T-helper 1 cell treated with Interleukin-12 subunit alpha and Interleukin-12 subunit beta and Interleukin-4 antibody, amounts not matched to agents 30 μg/mL and 1 μg/mL, for 36 hours (primary cell): ENCODE data around the gene MEIS2.

Experiments used
- H3K27ac Mint-ChIP-seq: one replicate; pipeline ENCODE4 v1.8.0; 2021; ENCODE audit warnings: mild to moderate bottlenecking, mixed read lengths
- H3K27me3 Mint-ChIP-seq: one replicate; pipeline ENCODE4 v1.8.0; 2021; ENCODE audit warnings: low read depth, mixed read lengths
- H3K36me3 Mint-ChIP-seq: one replicate; pipeline ENCODE4 v1.8.0; 2021; ENCODE audit warnings: low read depth, mixed read lengths
- H3K4me1 Mint-ChIP-seq: one replicate; pipeline ENCODE4 v1.8.0; 2021; ENCODE audit warnings: low read depth, mixed read lengths
- H3K4me3 Mint-ChIP-seq: one replicate; pipeline ENCODE4 v1.8.0; 2021; ENCODE audit warnings: mild to moderate bottlenecking, moderate library complexity, mixed read lengths
- H3K9me3 Mint-ChIP-seq: one replicate; pipeline ENCODE4 v1.8.0; 2021; ENCODE audit warnings: mixed read lengths

MEIS2 gene

GRCh38 chr15:36911322-36911944, 188.9 kb downstream of the MEIS2 start:
- Mint-ChIP-seq H3K4me1 (no peaks in the 10 kb centered on the region), H3K9me3 (no peaks in the 10 kb centered on the region), H3K27ac (no peak overlapping the region), H3K4me3 (no peak overlapping the region), H3K27me3 (no peaks in the 10 kb centered on the region), H3K36me3 (no peaks in the 10 kb centered on the region)

GRCh38 chr15:36908991-36909390, 191.4 kb downstream of the MEIS2 start:
- H3K4me3 Mint-ChIP-seq = no peak overlapping the region
- H3K9me3 Mint-ChIP-seq = no peaks in the 10 kb centered on the region
- no peaks in the 10 kb centered on the region for H3K4me1 Mint-ChIP-seq
- no peaks in the 10 kb centered on the region for H3K36me3 Mint-ChIP-seq
- H3K27ac Mint-ChIP-seq = no peak overlapping the region
- H3K27me3 Mint-ChIP-seq = no peaks in the 10 kb centered on the region

GRCh38 chr15:36907295-36907694, 193.1 kb downstream of the MEIS2 start:
- Mint-ChIP-seq H3K27ac (no peak overlapping the region), H3K4me3 (no peak overlapping the region), H3K27me3 (no peaks in the 10 kb centered on the region), H3K36me3 (no peaks in the 10 kb centered on the region), H3K4me1 (no peaks in the 10 kb centered on the region), H3K9me3 (no peaks in the 10 kb centered on the region)

GRCh38 chr15:36905908-36906307, 194.4 kb downstream of the MEIS2 start:
- Mint-ChIP-seq H3K27ac (no peak overlapping the region), H3K9me3 (no peaks in the 10 kb centered on the region), H3K36me3 (no peaks in the 10 kb centered on the region), H3K4me1 (no peaks in the 10 kb centered on the region), H3K27me3 (no peaks in the 10 kb centered on the region), H3K4me3 (no peak overlapping the region)

GRCh38 chr15:36904715-36905114, 195.6 kb downstream of the MEIS2 start:
- no peak overlapping the region for H3K27ac Mint-ChIP-seq
- H3K4me3 Mint-ChIP-seq = no peak overlapping the region
- H3K9me3 Mint-ChIP-seq = no peaks in the 10 kb centered on the region
- no peaks in the 10 kb centered on the region for H3K36me3 Mint-ChIP-seq
- H3K4me1 Mint-ChIP-seq = no peaks in the 10 kb centered on the region
- no peaks in the 10 kb centered on the region for H3K27me3 Mint-ChIP-seq

- no peak overlapping the region for H3K27ac Mint-ChIP-seq
- H3K4me3 Mint-ChIP-seq = no peak overlapping the region
- H3K4me1 Mint-ChIP-seq = no peaks in the 10 kb centered on the region
- no peaks in the 10 kb centered on the region for H3K9me3 Mint-ChIP-seq
- no peaks in the 10 kb centered on the region for H3K27me3 Mint-ChIP-seq
- H3K36me3 Mint-ChIP-seq = no peaks in the 10 kb centered on the region
Observed at GRCh38 chr15:36903922-36904556, 196.3 kb downstream of the MEIS2 start.

- no peaks in the 10 kb centered on the region for H3K9me3 Mint-ChIP-seq
- no peaks in the 10 kb centered on the region for H3K27me3 Mint-ChIP-seq
- H3K4me3 Mint-ChIP-seq = no peak overlapping the region
- no peaks in the 10 kb centered on the region for H3K4me1 Mint-ChIP-seq
- H3K27ac Mint-ChIP-seq = no peak overlapping the region
- H3K36me3 Mint-ChIP-seq = no peaks in the 10 kb centered on the region
Observed at GRCh38 chr15:36903195-36903594, 197.2 kb downstream of the MEIS2 start.

GRCh38 chr15:36901012-36901411, 199.3 kb downstream of the MEIS2 start:
- no peaks in the 10 kb centered on the region for H3K36me3 Mint-ChIP-seq
- H3K27ac Mint-ChIP-seq = no peak overlapping the region
- no peaks in the 10 kb centered on the region for H3K9me3 Mint-ChIP-seq
- no peak overlapping the region for H3K4me3 Mint-ChIP-seq
- H3K27me3 Mint-ChIP-seq = no peaks in the 10 kb centered on the region
- H3K4me1 Mint-ChIP-seq = no peaks in the 10 kb centered on the region

GRCh38 chr15:36899696-36900095, 200.7 kb downstream of the MEIS2 start:
- no peak overlapping the region for H3K27ac Mint-ChIP-seq
- H3K4me1 Mint-ChIP-seq = no peaks in the 10 kb centered on the region
- no peaks in the 10 kb centered on the region for H3K36me3 Mint-ChIP-seq
- no peaks in the 10 kb centered on the region for H3K9me3 Mint-ChIP-seq
- H3K4me3 Mint-ChIP-seq = no peak overlapping the region
- H3K27me3 Mint-ChIP-seq = no peaks in the 10 kb centered on the region

GRCh38 chr15:36898536-36899126, 201.7 kb downstream of the MEIS2 start:
- Mint-ChIP-seq H3K36me3 (no peaks in the 10 kb centered on the region), H3K27me3 (no peaks in the 10 kb centered on the region), H3K9me3 (no peaks in the 10 kb centered on the region), H3K27ac (no peak overlapping the region), H3K4me3 (no peak overlapping the region), H3K4me1 (no peaks in the 10 kb centered on the region)

- H3K4me1 Mint-ChIP-seq = no peaks in the 10 kb centered on the region
- H3K36me3 Mint-ChIP-seq = no peaks in the 10 kb centered on the region
- no peaks in the 10 kb centered on the region for H3K9me3 Mint-ChIP-seq
- no peak overlapping the region for H3K4me3 Mint-ChIP-seq
- no peak overlapping the region for H3K27ac Mint-ChIP-seq
- H3K27me3 Mint-ChIP-seq = no peaks in the 10 kb centered on the region
Observed at GRCh38 chr15:36897834-36898233, 202.5 kb downstream of the MEIS2 start.

- no peak overlapping the region for H3K4me3 Mint-ChIP-seq
- H3K27me3 Mint-ChIP-seq = no peaks in the 10 kb centered on the region
- H3K27ac Mint-ChIP-seq = no peak overlapping the region
- H3K4me1 Mint-ChIP-seq = no peaks in the 10 kb centered on the region
- H3K36me3 Mint-ChIP-seq = no peaks in the 10 kb centered on the region
- H3K9me3 Mint-ChIP-seq = no peaks in the 10 kb centered on the region
Observed at GRCh38 chr15:36896949-36897348, 203.4 kb downstream of the MEIS2 start.

GRCh38 chr15:36894075-36894474, 206.3 kb downstream of the MEIS2 start:
- H3K9me3 Mint-ChIP-seq = no peaks in the 10 kb centered on the region
- no peak overlapping the region for H3K27ac Mint-ChIP-seq
- peaks cover 18% of the 10 kb centered on the region for H3K27me3 Mint-ChIP-seq
- H3K36me3 Mint-ChIP-seq = no peaks in the 10 kb centered on the region
- H3K4me3 Mint-ChIP-seq = no peak overlapping the region
- H3K4me1 Mint-ChIP-seq = no peaks in the 10 kb centered on the region

- H3K9me3 Mint-ChIP-seq = no peaks in the 10 kb centered on the region
- H3K27ac Mint-ChIP-seq = no peak overlapping the region
- no peaks in the 10 kb centered on the region for H3K4me1 Mint-ChIP-seq
- H3K27me3 Mint-ChIP-seq = peaks cover 26% of the 10 kb centered on the region
- no peaks in the 10 kb centered on the region for H3K36me3 Mint-ChIP-seq
- no peak overlapping the region for H3K4me3 Mint-ChIP-seq
Observed at GRCh38 chr15:36893276-36893675, 207.1 kb downstream of the MEIS2 start.
